GM12874 (cell line): ENCODE measurements around the gene SLC22A12.

Experiments
- TF ChIP-seq, protein P1 (sequence below): IDR thresholded peaks from 2 replicates; pipeline ENCODE4 v1.5.1; 2011; ENCODE audit warnings: low read depth, mild to moderate bottlenecking, control low read depth, low read length, moderate library complexity; ENCODE audit not compliant: insufficient read depth

SLC22A12 gene

DNA sequence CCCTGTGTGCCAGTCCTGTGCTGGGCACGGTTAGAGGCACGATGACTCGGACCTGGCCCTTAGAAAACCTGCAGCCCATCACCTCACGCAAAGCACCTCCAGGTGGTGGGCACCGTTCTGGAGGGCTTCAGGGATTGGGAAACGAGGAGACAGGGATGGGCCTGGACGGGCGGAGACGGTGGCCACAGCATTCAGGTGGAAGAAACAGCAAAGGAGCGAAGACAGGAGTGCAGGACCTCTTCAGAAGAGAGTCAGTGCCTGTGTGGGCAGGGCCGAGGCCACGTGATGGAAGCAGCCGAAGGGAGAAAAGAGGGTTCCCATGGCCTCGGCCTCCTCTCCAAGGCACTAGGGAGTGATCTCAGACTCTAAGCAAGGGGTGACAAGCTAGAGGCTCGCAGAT is 8.1 kb upstream of the SLC22A12 start:
- TF ChIP-seq, protein P1, sequence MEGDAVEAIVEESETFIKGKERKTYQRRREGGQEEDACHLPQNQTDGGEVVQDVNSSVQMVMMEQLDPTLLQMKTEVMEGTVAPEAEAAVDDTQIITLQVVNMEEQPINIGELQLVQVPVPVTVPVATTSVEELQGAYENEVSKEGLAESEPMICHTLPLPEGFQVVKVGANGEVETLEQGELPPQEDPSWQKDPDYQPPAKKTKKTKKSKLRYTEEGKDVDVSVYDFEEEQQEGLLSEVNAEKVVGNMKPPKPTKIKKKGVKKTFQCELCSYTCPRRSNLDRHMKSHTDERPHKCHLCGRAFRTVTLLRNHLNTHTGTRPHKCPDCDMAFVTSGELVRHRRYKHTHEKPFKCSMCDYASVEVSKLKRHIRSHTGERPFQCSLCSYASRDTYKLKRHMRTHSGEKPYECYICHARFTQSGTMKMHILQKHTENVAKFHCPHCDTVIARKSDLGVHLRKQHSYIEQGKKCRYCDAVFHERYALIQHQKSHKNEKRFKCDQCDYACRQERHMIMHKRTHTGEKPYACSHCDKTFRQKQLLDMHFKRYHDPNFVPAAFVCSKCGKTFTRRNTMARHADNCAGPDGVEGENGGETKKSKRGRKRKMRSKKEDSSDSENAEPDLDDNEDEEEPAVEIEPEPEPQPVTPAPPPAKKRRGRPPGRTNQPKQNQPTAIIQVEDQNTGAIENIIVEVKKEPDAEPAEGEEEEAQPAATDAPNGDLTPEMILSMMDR = no peak

DNA sequence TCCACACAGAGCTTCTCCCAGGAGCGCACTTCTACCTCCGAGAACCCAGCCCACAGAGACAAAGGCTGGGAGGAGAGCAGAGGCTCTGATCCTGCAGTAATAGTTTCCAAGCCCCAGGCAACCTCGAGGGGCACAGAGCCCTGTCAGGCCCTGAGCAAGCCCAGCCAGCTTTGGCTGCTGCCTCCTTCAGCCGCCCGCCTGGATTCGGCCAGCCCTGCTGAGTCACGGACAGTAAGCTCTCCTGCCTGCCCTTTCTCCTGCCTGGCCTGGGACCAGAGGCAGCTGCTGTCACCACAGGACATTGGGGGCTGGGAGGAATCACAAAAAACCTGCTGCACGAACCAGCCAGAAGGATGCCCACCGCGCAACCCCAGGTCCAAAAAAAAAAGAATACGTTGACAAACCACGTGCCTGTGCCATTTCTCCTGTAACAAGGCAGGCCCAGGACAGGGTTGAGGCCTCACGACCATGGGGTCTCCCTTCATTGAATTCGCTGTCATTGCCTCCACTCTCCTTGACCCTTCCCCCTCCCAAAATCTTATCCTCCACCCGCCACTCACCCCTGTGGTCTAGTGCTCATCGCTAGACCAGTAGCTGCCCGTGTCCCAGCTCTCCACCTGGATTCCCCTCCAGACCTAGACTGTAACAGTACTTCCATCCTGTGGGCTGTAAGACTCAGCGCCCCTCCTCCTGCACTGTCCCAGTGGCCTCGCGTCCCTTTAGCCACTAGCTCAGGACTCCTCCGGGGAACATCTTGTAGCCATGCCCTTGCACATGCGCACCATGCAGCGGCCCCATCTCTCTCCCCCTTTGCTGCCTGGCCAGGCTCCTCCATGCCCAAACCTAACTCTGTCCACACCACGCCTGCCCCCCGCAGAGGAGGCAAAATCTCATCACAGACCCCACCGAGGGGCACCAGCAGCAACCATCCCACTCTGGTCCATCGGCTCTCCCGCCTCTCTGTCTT is 7.4 kb upstream of the SLC22A12 start:
- TF ChIP-seq, protein P1 = no peak

DNA sequence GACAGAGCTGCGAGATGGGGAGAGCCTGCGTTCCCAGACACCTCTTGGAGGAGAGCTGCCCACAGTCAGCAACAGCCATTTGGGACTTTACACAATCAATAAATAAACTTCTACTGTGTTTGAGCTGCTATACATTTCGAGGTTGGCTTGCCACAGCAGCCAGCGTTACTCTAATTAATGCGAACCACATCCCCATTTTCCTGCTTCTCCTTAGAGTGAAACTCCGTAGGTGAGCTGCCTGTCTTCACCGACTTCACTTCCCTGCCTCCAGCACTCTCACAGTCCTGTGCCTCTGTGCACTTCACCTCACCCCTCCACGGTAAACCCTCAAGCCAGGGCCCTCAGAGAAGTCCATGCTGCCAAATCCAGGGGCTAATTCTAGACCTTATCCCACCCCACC is 5.9 kb upstream of the SLC22A12 start:
- TF ChIP-seq, protein P1 = no peak

DNA sequence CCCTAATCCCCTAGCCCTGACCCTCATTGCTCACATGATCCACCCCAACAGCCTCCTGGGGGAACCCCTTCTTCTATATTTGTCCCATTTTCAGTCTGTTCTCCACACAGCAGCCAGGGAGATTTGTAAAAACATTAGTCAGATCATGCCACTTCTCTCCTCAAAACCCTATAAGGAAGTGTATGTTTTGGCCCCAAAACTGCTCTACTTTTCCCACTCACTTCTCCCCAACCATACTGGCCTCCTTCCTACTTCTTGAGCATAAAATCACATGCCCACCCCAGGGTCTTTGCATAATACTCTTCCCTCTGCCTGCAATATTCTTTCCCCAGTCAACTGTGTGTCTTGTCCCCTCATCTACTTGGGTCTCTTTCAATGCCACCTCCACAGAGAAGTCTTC is 4.7 kb upstream of the SLC22A12 start:
- TF ChIP-seq, protein P1 = no peak

DNA sequence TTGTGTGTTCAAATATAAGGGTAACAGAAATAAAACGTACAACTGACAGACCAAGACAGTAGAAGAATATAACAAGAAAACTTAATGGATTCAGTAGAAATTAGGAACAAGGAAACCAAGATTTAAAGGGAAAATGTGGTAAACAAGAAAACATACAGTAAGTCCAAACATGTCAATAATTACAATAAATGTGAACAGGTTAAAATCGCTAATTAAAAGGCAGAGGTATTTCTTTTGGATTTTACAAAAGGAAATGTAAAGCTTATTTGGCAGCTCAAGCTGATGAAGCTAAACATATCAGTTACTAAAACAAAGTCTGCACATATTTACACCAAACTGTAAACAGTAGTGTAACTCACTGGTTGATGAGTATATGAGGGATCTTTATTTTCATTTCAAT is 2.3 kb upstream of the SLC22A12 start:
- TF ChIP-seq, protein P1 = no peak

DNA sequence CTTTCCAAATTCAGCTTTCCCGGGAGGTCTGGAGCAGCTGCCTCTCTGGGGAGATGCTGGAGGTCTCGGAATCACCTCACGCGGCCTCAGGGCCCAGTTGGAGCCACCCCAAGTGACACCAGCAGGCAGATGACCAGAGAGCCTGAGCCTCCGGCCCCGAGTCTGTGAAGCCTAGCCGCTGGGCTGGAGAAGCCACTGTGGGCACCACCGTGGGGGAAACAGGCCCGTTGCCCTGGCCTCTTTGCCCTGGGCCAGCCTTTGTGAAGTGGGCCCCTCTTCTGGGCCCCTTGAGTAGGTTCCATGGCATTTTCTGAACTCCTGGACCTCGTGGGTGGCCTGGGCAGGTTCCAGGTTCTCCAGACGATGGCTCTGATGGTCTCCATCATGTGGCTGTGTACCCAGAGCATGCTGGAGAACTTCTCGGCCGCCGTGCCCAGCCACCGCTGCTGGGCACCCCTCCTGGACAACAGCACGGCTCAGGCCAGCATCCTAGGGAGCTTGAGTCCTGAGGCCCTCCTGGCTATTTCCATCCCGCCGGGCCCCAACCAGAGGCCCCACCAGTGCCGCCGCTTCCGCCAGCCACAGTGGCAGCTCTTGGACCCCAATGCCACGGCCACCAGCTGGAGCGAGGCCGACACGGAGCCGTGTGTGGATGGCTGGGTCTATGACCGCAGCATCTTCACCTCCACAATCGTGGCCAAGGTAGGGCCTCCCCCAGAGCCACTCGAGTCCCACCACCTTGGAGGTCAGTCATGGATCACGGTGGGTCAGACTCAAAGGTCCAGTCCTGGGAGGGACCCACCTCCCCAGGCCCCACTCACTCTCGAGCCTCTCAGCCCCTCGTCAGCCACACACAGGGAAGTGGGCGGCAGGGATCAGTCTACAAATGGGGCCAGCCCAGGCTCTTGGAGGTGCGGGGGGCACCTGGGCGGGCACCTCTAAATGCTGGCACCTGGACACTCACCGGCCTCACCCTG is 525 bp downstream of the SLC22A12 start:
- TF ChIP-seq, protein P1 = no peak

DNA sequence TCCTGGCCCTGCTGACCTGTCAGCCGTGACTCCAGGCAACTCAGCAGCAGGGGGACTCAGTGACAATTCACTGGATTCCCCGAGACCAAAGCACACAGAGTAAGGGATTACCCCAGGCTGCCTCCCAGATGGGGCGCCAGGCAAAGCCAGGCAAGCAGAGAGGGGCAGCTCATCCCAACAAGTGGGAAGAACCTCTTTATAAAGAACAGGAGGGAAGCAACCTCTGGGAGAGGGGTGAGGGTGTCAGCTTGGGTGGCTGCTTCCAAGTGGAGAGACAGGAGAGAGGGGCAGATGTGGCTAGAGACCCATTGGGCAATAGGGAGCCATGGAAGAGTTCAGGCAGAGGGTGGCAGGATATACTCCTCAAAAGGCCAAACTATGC is 1.2 kb downstream of the SLC22A12 start:
- TF ChIP-seq, protein P1 = no peak
